ENCODE data around the gene FBXW8. TPM values are rescaled to one million over a fixed set of nuclear protein-coding genes. Genes with fewer than 3 reads are reported as not detected.

The FBXW8 gene
- total RNA-seq, 2 experiments from 2014 or later, result 6.6 to 7.3 TPM

DNA sequence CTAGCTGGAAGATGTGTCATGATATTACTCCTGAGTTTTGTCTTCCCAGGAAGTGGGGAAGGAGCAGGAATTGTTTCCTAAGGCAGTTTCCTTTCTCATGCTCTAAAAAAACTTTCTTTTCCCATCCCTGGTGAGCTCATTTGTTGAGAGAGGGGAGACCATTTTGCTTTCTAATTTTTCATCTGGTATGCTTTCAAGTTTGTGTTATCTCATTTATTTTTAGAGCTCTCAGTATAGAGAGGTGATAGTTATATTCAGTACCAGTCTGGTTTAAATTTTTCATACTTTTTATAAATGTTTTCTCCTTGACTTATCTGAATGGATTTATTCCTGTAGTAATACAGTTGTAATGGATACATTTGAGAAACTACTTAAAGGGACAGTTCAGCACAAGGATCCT, 79.6 kb downstream of the FBXW8 start:
- CTCF ChIA-PET, result no interaction called here

DNA sequence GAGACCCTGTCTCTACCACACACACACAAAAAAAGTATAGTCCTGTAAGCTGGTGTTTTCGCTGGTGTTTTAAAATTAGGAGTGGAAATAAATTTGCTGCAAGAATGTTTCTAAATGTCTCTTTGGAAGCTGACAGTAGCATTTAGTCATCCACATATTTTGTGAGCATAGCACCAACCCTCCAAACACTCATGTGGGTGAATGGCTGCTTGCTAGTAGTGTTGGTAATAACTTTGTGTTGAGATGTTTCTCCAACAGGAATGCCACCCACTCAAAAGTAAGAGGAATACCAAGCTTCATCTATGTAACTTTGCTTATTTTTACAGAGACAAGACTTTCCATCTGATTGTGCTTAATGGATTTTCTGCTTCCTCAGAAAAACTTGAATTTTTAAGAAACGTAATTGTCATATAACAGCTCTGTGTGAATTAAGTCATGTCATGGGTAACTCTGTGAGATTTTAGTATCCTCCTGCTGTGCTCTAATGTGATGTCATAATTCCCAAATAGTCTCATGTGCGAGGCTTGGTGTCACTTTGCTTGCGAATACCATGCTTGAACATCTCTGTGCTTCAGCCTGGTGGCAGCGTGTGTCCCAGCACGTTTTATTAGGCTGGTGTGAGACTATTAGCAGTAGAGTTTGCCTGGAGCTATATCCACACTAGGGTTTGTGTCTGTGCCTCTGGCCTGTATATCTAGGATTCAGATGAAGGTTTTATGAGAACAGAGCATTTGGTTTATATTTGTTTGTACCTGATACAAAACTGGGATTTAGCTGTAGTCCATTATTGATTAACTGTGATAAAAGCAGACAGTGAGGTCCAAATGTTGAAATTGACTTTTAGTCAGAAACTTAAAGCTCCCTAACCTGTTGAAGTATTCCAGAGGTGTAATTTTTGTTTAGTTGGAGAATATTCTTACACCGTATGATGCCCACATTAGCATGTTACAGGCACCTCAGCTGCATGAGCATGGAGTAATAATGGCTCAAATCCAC, 80.5 kb downstream of the FBXW8 start:
- H3K4me3 Mint-ChIP-seq, result no peak overlapping the region
- DNase-seq (no peak), ATAC-seq (ENCODE audit: poor library complexity) (no peak)
- H3K27me3 ChIP-seq (ENCODE audit: control insufficient read depth in 1 of 2, insufficient read depth in 2 of 2, low read length in 2 of 2), result no peaks in the 10 kb centered on the region
- no peaks in the 10 kb centered on the region for H3K4me1 Mint-ChIP-seq (ENCODE audit: low read depth)
- peaks cover 75% of the 10 kb centered on the region for H3K36me3 Mint-ChIP-seq (ENCODE audit: low read depth)
- no peaks in the 10 kb centered on the region for H3K27me3 Mint-ChIP-seq
- ChIA-PET POLR2A (no interaction called here), CTCF (no interaction called here)
- TF ChIP-seq, protein P1, sequence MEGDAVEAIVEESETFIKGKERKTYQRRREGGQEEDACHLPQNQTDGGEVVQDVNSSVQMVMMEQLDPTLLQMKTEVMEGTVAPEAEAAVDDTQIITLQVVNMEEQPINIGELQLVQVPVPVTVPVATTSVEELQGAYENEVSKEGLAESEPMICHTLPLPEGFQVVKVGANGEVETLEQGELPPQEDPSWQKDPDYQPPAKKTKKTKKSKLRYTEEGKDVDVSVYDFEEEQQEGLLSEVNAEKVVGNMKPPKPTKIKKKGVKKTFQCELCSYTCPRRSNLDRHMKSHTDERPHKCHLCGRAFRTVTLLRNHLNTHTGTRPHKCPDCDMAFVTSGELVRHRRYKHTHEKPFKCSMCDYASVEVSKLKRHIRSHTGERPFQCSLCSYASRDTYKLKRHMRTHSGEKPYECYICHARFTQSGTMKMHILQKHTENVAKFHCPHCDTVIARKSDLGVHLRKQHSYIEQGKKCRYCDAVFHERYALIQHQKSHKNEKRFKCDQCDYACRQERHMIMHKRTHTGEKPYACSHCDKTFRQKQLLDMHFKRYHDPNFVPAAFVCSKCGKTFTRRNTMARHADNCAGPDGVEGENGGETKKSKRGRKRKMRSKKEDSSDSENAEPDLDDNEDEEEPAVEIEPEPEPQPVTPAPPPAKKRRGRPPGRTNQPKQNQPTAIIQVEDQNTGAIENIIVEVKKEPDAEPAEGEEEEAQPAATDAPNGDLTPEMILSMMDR (IDR thresholded peaks at IDR 0.05), result no peak
- H3K9me3 Mint-ChIP-seq, result no peaks in the 10 kb centered on the region
- no peak overlapping the region for H3K27ac ChIP-seq (ENCODE audit: low read depth in 1 of 2, low read length in 2 of 2)
- peaks cover 20% of the 10 kb centered on the region for H3K36me3 ChIP-seq (ENCODE audit: insufficient read depth, low read length)
- no peak overlapping the region for H3K27ac Mint-ChIP-seq
- H3K4me3 ChIP-seq (ENCODE audit: low read length), result no peak overlapping the region
- intact Hi-C loops (cut with DNase I, micrococcal nuclease), result no loop called here
- no peaks in the 10 kb centered on the region for H3K9me3 ChIP-seq (ENCODE audit: control insufficient read depth in 1 of 2, insufficient read depth in 1 of 2, low read length in 2 of 2)
- H3K4me1 ChIP-seq (ENCODE audit: insufficient read depth, low read length), result no peaks in the 10 kb centered on the region

More for the DNA sequence above, 79.6 kb downstream of the FBXW8 start:
- Mint-ChIP-seq H3K36me3 (ENCODE audit: low read depth) (peaks cover 68% of the 10 kb centered on the region), H3K27ac (no peak overlapping the region), H3K9me3 (no peaks in the 10 kb centered on the region), H3K4me3 (no peak overlapping the region), H3K4me1 (ENCODE audit: low read depth) (no peaks in the 10 kb centered on the region), H3K27me3 (no peaks in the 10 kb centered on the region)
- H3K27ac ChIP-seq (ENCODE audit: low read depth in 1 of 2, low read length in 2 of 2), result no peak overlapping the region
- H3K4me3 ChIP-seq (ENCODE audit: low read length), result no peak overlapping the region
- POLR2A ChIA-PET, result no interaction called here
- ATAC-seq (ENCODE audit: poor library complexity), result no peak
- H3K9me3 ChIP-seq (ENCODE audit: control insufficient read depth in 1 of 2, insufficient read depth in 1 of 2, low read length in 2 of 2), result no peaks in the 10 kb centered on the region
- H3K36me3 ChIP-seq (ENCODE audit: insufficient read depth, low read length), result peaks cover 22% of the 10 kb centered on the region
- H3K27me3 ChIP-seq (ENCODE audit: control insufficient read depth in 1 of 2, insufficient read depth in 2 of 2, low read length in 2 of 2), result no peaks in the 10 kb centered on the region
- intact Hi-C loops (cut with DNase I, micrococcal nuclease), result no loop called here
- no peak for DNase-seq
- TF ChIP-seq, protein P1 (IDR thresholded peaks at IDR 0.05), result no peak
- no peaks in the 10 kb centered on the region for H3K4me1 ChIP-seq (ENCODE audit: insufficient read depth, low read length)

DNA sequence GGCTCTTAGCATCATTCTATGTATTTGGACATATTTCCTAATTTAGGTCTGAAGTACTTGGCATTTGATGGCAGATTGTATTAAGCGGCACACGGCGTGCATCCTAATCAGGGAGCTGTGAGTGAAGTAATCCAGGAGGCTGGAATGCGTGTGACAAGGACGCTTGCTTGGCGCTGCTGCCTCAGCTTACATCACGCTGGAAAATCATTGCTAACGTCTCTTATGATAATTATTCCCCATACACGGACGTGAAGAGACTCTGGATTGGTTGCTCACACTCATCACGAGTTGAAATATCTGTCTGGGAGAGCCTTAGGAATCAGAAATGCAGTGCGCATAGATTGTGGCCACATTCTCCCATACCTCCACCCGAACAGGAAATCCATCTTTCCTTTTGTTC, 85.3 kb downstream of the FBXW8 start:
- H3K4me1 ChIP-seq (ENCODE audit: insufficient read depth, low read length), result no peaks in the 10 kb centered on the region
- H3K36me3 ChIP-seq (ENCODE audit: insufficient read depth, low read length), result peaks cover 15% of the 10 kb centered on the region
- no peaks in the 10 kb centered on the region for H3K9me3 ChIP-seq (ENCODE audit: control insufficient read depth in 1 of 2, insufficient read depth in 1 of 2, low read length in 2 of 2)
- CTCF ChIA-PET, result no interaction called here
- H3K27me3 ChIP-seq (ENCODE audit: control insufficient read depth in 1 of 2, insufficient read depth in 2 of 2, low read length in 2 of 2), result no peaks in the 10 kb centered on the region
- peaks cover 33% of the 10 kb centered on the region for H3K36me3 Mint-ChIP-seq (ENCODE audit: low read depth)
- no peak overlapping the region for H3K27ac ChIP-seq (ENCODE audit: low read depth in 1 of 2, low read length in 2 of 2)
- DNase-seq (no peak), ATAC-seq (ENCODE audit: poor library complexity) (no peak)
- no peaks in the 10 kb centered on the region for H3K4me1 Mint-ChIP-seq (ENCODE audit: low read depth)
- intact Hi-C loops (cut with DNase I, micrococcal nuclease), result no loop called here
- TF ChIP-seq, protein P1 (IDR thresholded peaks at IDR 0.05), result no peak
- no peak overlapping the region for H3K27ac Mint-ChIP-seq
- no peaks in the 10 kb centered on the region for H3K27me3 Mint-ChIP-seq
- POLR2A ChIA-PET, result no interaction called here
- no peak overlapping the region for H3K4me3 Mint-ChIP-seq
- H3K4me3 ChIP-seq (ENCODE audit: low read length), result no peak overlapping the region
- no peaks in the 10 kb centered on the region for H3K9me3 Mint-ChIP-seq

All from CD4-positive, alpha-beta T cell (primary cell).